ENCODE data around the gene TADA2B. TPM values are rescaled to one million over a fixed set of nuclear protein-coding genes. Genes with fewer than 3 reads are reported as not detected.
A peak's percentile ranks its signal among the peaks of the same experiment; 100 is the strongest.

TADA2B gene
- total and polyA plus RNA-seq, 7 experiments from 2014 or later, result 4.0 to 49.0 (median 30.5) TPM

- H3K27ac Mint-ChIP-seq, result no peak overlapping the region
- H3K4me1 ChIP-seq (ENCODE audit: control insufficient read depth in 2 of 2, insufficient read depth in 2 of 2, low read length in 2 of 2), result no peaks in the 10 kb centered on the region
- H3K27me3 ChIP-seq (ENCODE audit: control insufficient read depth in 2 of 2, insufficient read depth in 2 of 2, low read length in 2 of 2), result no peaks in the 10 kb centered on the region
- peaks cover 0 to 10% (median under 1%) of the 10 kb centered on the region in 7 donors for H3K4me1 Mint-ChIP-seq
- peaks cover 5 to 24% (median 19%) of the 10 kb centered on the region in 5 donors for H3K36me3 Mint-ChIP-seq
- ATAC-seq, result no peak
- H3K4me3 ChIP-seq (ENCODE audit: low read length), result no peak overlapping the region
- no peak for DNase-seq
- ChIA-PET POLR2A (no interaction called here), CTCF (no interaction called here)
- H3K27ac ChIP-seq (ENCODE audit: low read depth, low read length), result no peak overlapping the region
- H3K36me3 ChIP-seq (ENCODE audit: control insufficient read depth in 2 of 3, insufficient read depth in 3 of 3, low read length in 3 of 3), result peaks cover 7 to 54% (median 24%) of the 10 kb centered on the region in 3 experiments
- intact Hi-C loops (cut with micrococcal nuclease), result no loop called here
- no peak overlapping the region for H3K4me3 Mint-ChIP-seq
- H3K9me3 ChIP-seq (ENCODE audit: control insufficient read depth in 2 of 3, low read length in 3 of 3), result no peaks in the 10 kb centered on the region
- H3K27me3 Mint-ChIP-seq, result no peaks in the 10 kb centered on the region
- H3K9me3 Mint-ChIP-seq, result no peaks in the 10 kb centered on the region
These were observed 11.4 kb upstream of the TADA2B start for GRCh38 chr4:7031558-7032449.

- Histone ChIP-seq H3K27ac (ENCODE audit: low read depth, low read length) (no peak overlapping the region), H3K36me3 (ENCODE audit: control insufficient read depth in 2 of 3, insufficient read depth in 3 of 3, low read length in 3 of 3) (peaks cover 7 to 47% (median 20%) of the 10 kb centered on the region in 3 experiments), H3K27me3 (ENCODE audit: control insufficient read depth in 2 of 2, insufficient read depth in 2 of 2, low read length in 2 of 2) (no peaks in the 10 kb centered on the region), H3K4me3 (ENCODE audit: low read length) (no peak overlapping the region), H3K9me3 (ENCODE audit: control insufficient read depth in 2 of 3, low read length in 3 of 3) (no peaks in the 10 kb centered on the region), H3K4me1 (ENCODE audit: control insufficient read depth in 2 of 2, insufficient read depth in 2 of 2, low read length in 2 of 2) (no peaks in the 10 kb centered on the region)
- Mint-ChIP-seq H3K27ac (no peak overlapping the region), H3K27me3 (no peaks in the 10 kb centered on the region), H3K4me1 (peaks cover 0 to 9% (median 6%) of the 10 kb centered on the region in 7 donors), H3K36me3 (peaks cover 5 to 21% (median 13%) of the 10 kb centered on the region in 5 donors), H3K9me3 (no peaks in the 10 kb centered on the region), H3K4me3 (no peak overlapping the region)
- no peak for DNase-seq
- ChIA-PET CTCF (no interaction called here), POLR2A (no interaction called here)
- intact Hi-C loops (cut with micrococcal nuclease), result no loop called here
- ATAC-seq, result no peak
These were observed 10.6 kb upstream of the TADA2B start for GRCh38 chr4:7032596-7032995.

- no peak for ATAC-seq
- no peaks in the 10 kb centered on the region for H3K27me3 Mint-ChIP-seq
- no peaks in the 10 kb centered on the region for H3K9me3 ChIP-seq (ENCODE audit: control insufficient read depth in 2 of 3, low read length in 3 of 3)
- H3K27ac Mint-ChIP-seq, result peak overlapping the region in 1 of 9 donors; percentile 11
- peaks cover 0 to 17% (median 10%) of the 10 kb centered on the region in 7 donors for H3K4me1 Mint-ChIP-seq
- H3K4me3 ChIP-seq (ENCODE audit: low read length), result no peak overlapping the region
- intact Hi-C loops (cut with micrococcal nuclease), result no loop called here
- DNase-seq, result no peak
- H3K27ac ChIP-seq (ENCODE audit: low read depth, low read length), result no peak overlapping the region
- no peaks in the 10 kb centered on the region for H3K4me1 ChIP-seq (ENCODE audit: control insufficient read depth in 2 of 2, insufficient read depth in 2 of 2, low read length in 2 of 2)
- peaks cover 0 to 2% (median 0%) of the 10 kb centered on the region in 11 donors for H3K9me3 Mint-ChIP-seq
- ChIA-PET POLR2A (no interaction called here), CTCF (interaction anchor here (0.6 to 1.6 kb wide), 3 partner anchors 11 to 36 kb away, joined by 4 read pairs; no protein-coding TSS in a partner anchor)
- H3K36me3 ChIP-seq (ENCODE audit: control insufficient read depth in 2 of 3, insufficient read depth in 3 of 3, low read length in 3 of 3), result peaks cover 7 to 31% (median 15%) of the 10 kb centered on the region in 3 experiments
- H3K27me3 ChIP-seq (ENCODE audit: control insufficient read depth in 2 of 2, insufficient read depth in 2 of 2, low read length in 2 of 2), result no peaks in the 10 kb centered on the region
- H3K4me3 Mint-ChIP-seq, result no peak overlapping the region
- peaks cover 4 to 15% (median 6%) of the 10 kb centered on the region in 5 donors for H3K36me3 Mint-ChIP-seq
These were observed 8.7 kb upstream of the TADA2B start for GRCh38 chr4:7034262-7035081.

- CTCF ChIA-PET, result interaction anchor here (1.3 kb wide), 1 partner anchor 33 kb away, joined by 4 read pairs; no protein-coding TSS in a partner anchor
- Mint-ChIP-seq H3K4me3 (no peak overlapping the region), H3K9me3 (peaks cover 0 to 4% (median 0%) of the 10 kb centered on the region in 11 donors), H3K27ac (peak overlapping the region in 5 of 9 donors; percentile 1 to 43 (median 9)), H3K27me3 (peaks cover 0 to 13% (median 0%) of the 10 kb centered on the region in 5 donors), H3K36me3 (no peaks in the 10 kb centered on the region), H3K4me1 (peaks cover 7 to 28% (median 20%) of the 10 kb centered on the region in 7 donors)
- Histone ChIP-seq H3K27ac (ENCODE audit: low read depth, low read length) (no peak overlapping the region), H3K27me3 (ENCODE audit: control insufficient read depth in 2 of 2, insufficient read depth in 2 of 2, low read length in 2 of 2) (no peaks in the 10 kb centered on the region), H3K9me3 (ENCODE audit: control insufficient read depth in 2 of 3, low read length in 3 of 3) (no peaks in the 10 kb centered on the region), H3K4me3 (ENCODE audit: low read length) (no peak overlapping the region), H3K4me1 (ENCODE audit: control insufficient read depth in 2 of 2, insufficient read depth in 2 of 2, low read length in 2 of 2) (no peaks in the 10 kb centered on the region), H3K36me3 (ENCODE audit: control insufficient read depth in 2 of 3, insufficient read depth in 3 of 3, low read length in 3 of 3) (peaks cover 0 to 1% (median 0%) of the 10 kb centered on the region in 3 experiments)
- peak in 3 of 9 donors; percentile 12 to 40 (median 23) for DNase-seq
- POLR2A ChIA-PET, result interaction anchor here (0.6 to 1.6 kb wide), 2 partner anchors 128 to 255 kb away, joined by 3 to 9 read pairs; partner anchors contain the start of gene TBC1D14
- ATAC-seq, result peak; percentile 57
- intact Hi-C loops (cut with micrococcal nuclease), result loop anchor here in 1 of 2 donors (1.0 kb wide), 1 partner anchor 33 kb away; no protein-coding TSS in a partner anchor
These were observed 5.7 kb upstream of the TADA2B start for GRCh38 chr4:7037425-7037824.

- DNase-seq (no peak), ATAC-seq (no peak)
- Histone ChIP-seq H3K9me3 (ENCODE audit: control insufficient read depth in 2 of 3, low read length in 3 of 3) (no peaks in the 10 kb centered on the region), H3K36me3 (ENCODE audit: control insufficient read depth in 2 of 3, insufficient read depth in 3 of 3, low read length in 3 of 3) (peaks cover 0 to 11% (median 0%) of the 10 kb centered on the region in 3 experiments), H3K4me3 (ENCODE audit: low read length) (no peak overlapping the region), H3K27me3 (ENCODE audit: control insufficient read depth in 2 of 2, insufficient read depth in 2 of 2, low read length in 2 of 2) (no peaks in the 10 kb centered on the region), H3K4me1 (ENCODE audit: control insufficient read depth in 2 of 2, insufficient read depth in 2 of 2, low read length in 2 of 2) (peaks cover 16 to 19% of the 10 kb centered on the region in 2 donors), H3K27ac (ENCODE audit: low read depth, low read length) (no peak overlapping the region)
- ChIA-PET CTCF (interaction anchor here (1.0 to 6.9 kb wide), 3 partner anchors 9 to 324 kb away, joined by 3 to 73 read pairs (median 3); partner anchors contain the start of gene GRPEL1), POLR2A (interaction anchor here (8.2 kb wide), 1 partner anchor 28 kb away, joined by 173 read pairs; the partner anchor contains the start of gene GRPEL1)
- H3K4me1 Mint-ChIP-seq, result peaks cover 21 to 46% (median 39%) of the 10 kb centered on the region in 7 donors
- H3K27me3 Mint-ChIP-seq, result peaks cover 0 to 15% (median 0%) of the 10 kb centered on the region in 5 donors
- peaks cover 0 to 7% (median 4%) of the 10 kb centered on the region in 5 donors for H3K36me3 Mint-ChIP-seq
- intact Hi-C loops (cut with micrococcal nuclease), result no loop called here
- peak overlapping the region in 4 of 9 donors; percentile 32 to 68 (median 50) for H3K27ac Mint-ChIP-seq
- peak overlapping the region in 8 of 10 donors; percentile 7 to 89 (median 28) for H3K4me3 Mint-ChIP-seq
- H3K9me3 Mint-ChIP-seq, result peaks cover 0 to 4% (median 0%) of the 10 kb centered on the region in 11 donors
These were observed 2.4 kb upstream of the TADA2B start for GRCh38 chr4:7040765-7041164.

- CTCF ChIA-PET, result interaction anchor here (0.6 to 6.9 kb wide), 3 partner anchors 28 to 324 kb away, joined by 3 to 73 read pairs (median 3); partner anchors contain the start of gene GRPEL1
- H3K27me3 Mint-ChIP-seq, result peaks cover 0 to 15% (median 0%) of the 10 kb centered on the region in 5 donors
- Histone ChIP-seq H3K36me3 (ENCODE audit: control insufficient read depth in 2 of 3, insufficient read depth in 3 of 3, low read length in 3 of 3) (peaks cover 0 to 15% (median 0%) of the 10 kb centered on the region in 3 experiments), H3K4me1 (ENCODE audit: control insufficient read depth in 2 of 2, insufficient read depth in 2 of 2, low read length in 2 of 2) (peaks cover 20 to 24% of the 10 kb centered on the region in 2 donors), H3K27me3 (ENCODE audit: control insufficient read depth in 2 of 2, insufficient read depth in 2 of 2, low read length in 2 of 2) (no peaks in the 10 kb centered on the region), H3K27ac (ENCODE audit: low read depth, low read length) (no peak overlapping the region), H3K9me3 (ENCODE audit: control insufficient read depth in 2 of 3, low read length in 3 of 3) (no peaks in the 10 kb centered on the region), H3K4me3 (ENCODE audit: low read length) (no peak overlapping the region)
- intact Hi-C loops (cut with micrococcal nuclease), result no loop called here
- POLR2A ChIA-PET, result interaction anchor here (0.7 to 8.2 kb wide), 4 partner anchors 10 to 257 kb away, joined by 3 to 173 read pairs (median 4); partner anchors contain the start of gene GRPEL1
- ATAC-seq (no peak), DNase-seq (no peak)
- peaks cover 25 to 51% (median 44%) of the 10 kb centered on the region in 7 donors for H3K4me1 Mint-ChIP-seq
- H3K9me3 Mint-ChIP-seq, result peaks cover 0 to 4% (median 0%) of the 10 kb centered on the region in 11 donors
- peak overlapping the region in 9 of 10 donors; percentile 7 to 90 (median 81) for H3K4me3 Mint-ChIP-seq
- peaks cover 0 to 8% (median 4%) of the 10 kb centered on the region in 5 donors for H3K36me3 Mint-ChIP-seq
- peak overlapping the region in 5 of 9 donors; percentile 4 to 73 (median 68) for H3K27ac Mint-ChIP-seq
These were observed 1.9 kb upstream of the TADA2B start for GRCh38 chr4:7041246-7041645.

Measured in naive thymus-derived CD4-positive, alpha-beta T cell (primary cell).